Activated T-helper 1 cell treated with anti-CD3 and anti-CD28 coated beads, Interleukin-2, amount 50 U/mL, for 16 hours (primary cell): Measurements from ENCODE around the gene IL17A.
"Not testable (repeated sequence)": the region's sequence is repeated elsewhere in the genome, so short reads cannot be mapped to it uniquely, and the experiment has no call there.

ENCODE experiments used
- DNase-seq, 2 donors: peaks; one replicate each; pipeline ENCODE4 v3.0.0-alpha.2; 2020; ENCODE audit warnings: low read depth in 1 of 2, low spot score in 1 of 2

IL17A gene

GRCh38 chr6:52162940-52163908 lies 23.0 kb upstream of the IL17A start:
- DNase-seq = no peak

- no peak for DNase-seq
Measured at GRCh38 chr6:52164319-52165094, 21.7 kb upstream of the IL17A start.

- DNase-seq = no peak
Measured at GRCh38 chr6:52167267-52167666, 18.9 kb upstream of the IL17A start.

GRCh38 chr6:52168351-52168750 lies 17.8 kb upstream of the IL17A start:
- DNase-seq = not testable (repeated sequence)

- DNase-seq = no peak
Measured at GRCh38 chr6:52174118-52174517, 12.1 kb upstream of the IL17A start.

GRCh38 chr6:52176550-52176949 lies 9.6 kb upstream of the IL17A start:
- DNase-seq = no peak

GRCh38 chr6:52177961-52178360 lies 8.2 kb upstream of the IL17A start:
- no peak for DNase-seq

- DNase-seq = no peak
Measured at GRCh38 chr6:52180787-52181558, 5.2 kb upstream of the IL17A start.

GRCh38 chr6:52183131-52183713 lies 3.0 kb upstream of the IL17A start:
- no peak for DNase-seq

GRCh38 chr6:52186480-52186879 lies 305 bp downstream of the IL17A start:
- DNase-seq = no peak

GRCh38 chr6:52187098-52187497 lies 923 bp downstream of the IL17A start:
- DNase-seq = no peak

- no peak for DNase-seq
Measured at GRCh38 chr6:52189974-52190373, 3.8 kb downstream of the IL17A start.

- DNase-seq = no peak
Measured at GRCh38 chr6:52190409-52190808, 4.2 kb downstream of the IL17A start.

- no peak for DNase-seq
Measured at GRCh38 chr6:52191824-52192223, 5.6 kb downstream of the IL17A start.

- DNase-seq = no peak
Measured at GRCh38 chr6:52195886-52196285, 9.7 kb downstream of the IL17A start.

GRCh38 chr6:52200088-52200487 lies 13.9 kb downstream of the IL17A start:
- DNase-seq = not testable (repeated sequence)

- DNase-seq = no peak
Measured at GRCh38 chr6:52201046-52201445, 14.9 kb downstream of the IL17A start.

GRCh38 chr6:52201493-52201892 lies 15.3 kb downstream of the IL17A start:
- DNase-seq = no peak

GRCh38 chr6:52207066-52207465 lies 20.9 kb downstream of the IL17A start:
- DNase-seq = no peak

GRCh38 chr6:52208612-52209011 lies 22.4 kb downstream of the IL17A start:
- no peak for DNase-seq

GRCh38 chr6:52209770-52210169 lies 23.6 kb downstream of the IL17A start:
- DNase-seq = no peak
